ENCODE measurements around the gene ICA1.

The ICA1 gene

GRCh38 chr7:8200316-8200715 is 61.7 kb downstream of the ICA1 start:
- DNase-seq (ENCODE audit: low read depth): no peak

DNA sequence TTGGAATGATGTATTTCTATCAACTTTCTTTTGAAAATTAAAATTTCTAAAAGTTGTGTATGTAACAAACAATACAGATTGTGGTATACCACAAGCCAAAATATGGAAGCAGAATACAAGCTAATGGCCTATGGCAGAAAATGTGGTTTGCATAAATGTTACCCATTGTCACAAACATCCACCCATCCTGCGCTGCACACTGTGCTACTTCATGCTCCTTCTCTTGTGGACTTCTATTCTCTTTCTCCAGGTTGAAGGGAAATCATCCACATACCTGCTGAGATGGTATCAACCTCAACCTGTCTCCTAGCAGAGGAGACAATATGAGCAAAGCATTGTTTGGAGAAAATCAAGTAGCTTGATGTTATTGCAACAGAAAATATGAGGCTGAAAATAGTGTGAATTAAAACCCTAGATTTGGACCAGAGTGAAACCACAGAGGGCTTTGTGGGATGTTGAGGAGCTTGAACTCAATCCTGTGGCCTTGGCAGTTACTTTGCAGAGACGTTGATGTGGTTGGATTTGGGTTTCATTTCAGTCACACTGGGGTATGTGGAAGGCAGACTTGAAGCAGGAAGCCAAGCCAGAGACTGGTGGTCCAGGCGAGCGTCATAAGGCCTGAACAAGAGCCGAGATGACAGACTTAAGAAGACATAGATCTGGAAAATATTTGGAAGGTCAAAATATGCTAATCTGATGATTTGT is 63.8 kb downstream of the ICA1 start:
- DNase-seq (ENCODE audit: low read depth): no peak

- no peak for DNase-seq (ENCODE audit: low read depth)
Observed at GRCh38 chr7:8192897-8193296, 69.1 kb downstream of the ICA1 start.

DNA sequence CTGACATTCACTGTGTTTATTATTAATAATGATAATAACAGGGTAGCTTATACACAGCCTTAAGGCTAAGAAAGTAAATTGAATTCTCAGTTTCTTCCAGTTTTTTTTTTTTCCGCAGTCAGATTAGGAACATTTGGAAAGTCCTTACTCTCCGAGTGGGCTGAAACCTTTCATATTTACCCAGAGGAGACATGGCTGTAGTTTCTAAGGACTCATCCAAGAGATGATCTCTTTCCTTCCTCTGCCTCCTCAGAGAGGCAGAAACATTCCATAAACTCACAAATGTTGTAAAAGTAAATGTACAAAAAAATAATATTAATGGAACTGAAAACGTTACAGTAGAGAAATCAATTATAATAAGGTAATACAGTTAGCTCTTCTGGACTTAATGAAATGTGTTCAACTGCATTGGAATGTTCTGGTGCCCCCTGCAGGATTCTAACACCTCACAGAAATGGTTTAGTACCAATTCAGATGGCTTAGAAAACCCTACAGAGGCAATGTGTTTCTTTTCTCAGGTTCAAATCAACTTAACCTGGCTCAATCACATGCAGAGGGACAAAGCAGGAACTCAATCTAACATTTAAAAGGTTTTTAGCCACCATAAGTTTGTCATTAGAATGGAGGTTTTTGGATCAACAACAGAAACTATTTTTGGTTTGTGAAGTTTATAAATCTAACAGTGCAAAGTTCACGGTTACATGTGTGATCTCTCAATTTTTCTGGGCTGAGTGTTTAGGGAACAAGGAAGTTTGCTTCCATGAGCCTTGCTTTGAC is 71.7 kb downstream of the ICA1 start:
- peak; percentile 57 for DNase-seq (ENCODE audit: low read depth)

DNA sequence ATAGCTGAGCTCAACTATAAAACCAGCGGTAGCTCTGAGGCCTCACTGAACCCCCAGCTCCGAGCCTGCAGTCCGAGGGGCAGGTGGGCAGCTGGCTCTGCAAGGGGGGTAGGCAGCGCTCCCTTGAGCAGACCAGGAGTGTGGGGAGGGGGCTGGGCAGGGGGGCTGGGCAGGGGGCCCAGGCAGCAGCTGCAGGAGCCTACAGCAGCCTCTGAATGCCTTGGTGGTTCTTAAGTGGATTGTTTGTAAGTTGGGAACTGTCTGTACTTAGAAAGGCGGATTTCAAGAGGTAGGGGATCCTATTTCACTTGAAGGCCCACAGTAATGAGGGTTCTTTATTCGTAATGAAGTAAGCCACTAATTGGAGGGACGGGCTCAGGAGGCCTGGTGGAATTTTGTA is 72.3 kb downstream of the ICA1 start:
- no peak for DNase-seq (ENCODE audit: low read depth)

GRCh38 chr7:8185926-8186683 is 75.9 kb downstream of the ICA1 start:
- DNase-seq (ENCODE audit: low read depth): no peak

DNA sequence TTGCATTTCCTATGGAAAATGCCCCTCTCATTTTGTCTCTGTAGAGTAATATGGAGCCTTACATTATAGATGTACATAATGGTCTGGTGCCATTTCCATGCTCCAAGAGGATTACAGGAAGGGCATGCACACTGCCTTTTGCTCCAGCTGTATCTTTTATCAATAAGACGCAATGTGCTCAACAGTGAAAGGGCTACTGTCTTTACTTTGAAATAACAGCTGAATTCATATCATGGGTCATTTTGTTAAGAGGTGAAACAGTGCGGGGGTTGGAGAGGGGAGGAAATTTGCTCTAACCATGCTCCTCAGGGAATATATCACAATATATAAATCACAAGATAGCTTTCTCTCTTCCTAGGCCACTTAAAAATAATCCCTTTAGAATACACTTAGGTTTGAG is 77.7 kb downstream of the ICA1 start:
- no peak for DNase-seq (ENCODE audit: low read depth)

DNA sequence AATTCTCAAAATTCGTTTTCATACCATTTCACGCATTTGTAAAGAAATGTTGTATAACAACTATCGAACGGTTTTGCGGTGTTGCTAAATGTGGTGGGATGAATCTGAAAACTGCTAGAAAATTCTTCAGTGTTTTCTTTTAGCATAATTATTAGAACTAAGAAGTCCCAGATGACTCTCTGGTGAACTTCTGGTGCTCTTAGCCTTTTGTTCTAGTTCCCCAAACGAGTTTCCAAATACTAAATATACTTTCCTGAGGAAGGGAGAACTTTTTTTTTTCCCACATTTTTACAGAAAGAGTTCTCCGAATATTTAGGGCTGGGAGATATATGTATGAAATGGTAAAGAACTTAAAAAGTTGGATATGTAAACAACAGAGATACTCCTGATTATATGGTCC is 82.5 kb downstream of the ICA1 start:
- no peak for DNase-seq (ENCODE audit: low read depth)

DNA sequence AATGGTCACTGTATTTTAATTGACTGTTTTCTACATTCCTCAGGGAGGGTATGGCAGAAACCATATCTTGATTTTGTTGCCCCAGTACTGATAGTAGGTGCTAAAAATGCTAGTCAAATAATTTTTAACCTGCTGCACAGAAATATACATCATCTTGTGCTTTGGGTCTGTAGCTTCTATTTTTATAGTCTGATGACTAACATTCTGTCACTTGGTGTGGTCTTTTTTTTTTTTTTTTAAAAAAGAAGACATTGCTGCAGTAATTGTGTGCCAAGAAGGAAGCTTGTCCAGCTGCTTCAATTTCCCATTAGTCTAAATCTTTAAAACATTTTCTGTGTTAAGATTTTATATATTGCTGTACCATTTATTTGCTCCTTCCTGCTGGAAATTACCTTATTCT is 83.6 kb downstream of the ICA1 start:
- DNase-seq (ENCODE audit: low read depth): no peak

DNA sequence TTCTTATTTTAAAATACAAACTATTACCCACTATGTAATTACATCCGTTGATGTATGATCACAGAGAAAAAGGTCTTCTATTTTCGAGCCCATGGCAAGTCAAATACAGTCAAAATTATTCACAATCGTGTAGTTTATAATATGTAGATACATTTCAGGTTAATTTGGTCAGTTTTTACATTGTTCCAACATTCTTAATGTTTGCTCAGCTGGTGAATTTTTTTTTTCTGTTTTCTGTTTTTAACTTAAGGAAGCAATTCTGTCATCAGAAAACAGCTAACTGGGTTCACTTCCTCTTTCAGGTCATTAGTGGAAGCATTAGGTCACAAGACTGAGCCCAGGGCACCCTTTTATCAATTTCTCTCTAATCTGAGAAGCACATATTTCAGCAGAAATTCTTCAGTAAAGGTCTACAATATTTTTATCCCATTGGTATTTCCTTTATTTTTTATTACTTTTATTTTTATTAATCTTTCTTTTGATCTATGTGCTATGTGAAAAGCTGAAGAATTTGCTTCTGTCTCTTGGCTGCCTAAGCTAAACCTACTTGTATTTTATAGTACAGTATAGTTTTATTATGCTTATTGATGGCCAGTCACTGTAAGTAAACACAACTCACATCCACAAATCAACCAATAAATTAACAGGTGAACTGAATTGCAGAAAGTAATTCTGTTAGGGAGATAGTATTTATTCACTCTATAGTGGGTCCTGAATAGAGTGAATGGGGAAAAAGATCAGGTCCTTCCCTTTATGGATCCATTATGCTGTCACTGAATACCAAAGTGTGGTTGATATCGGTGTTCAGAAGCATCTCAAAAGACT is 84.6 kb downstream of the ICA1 start:
- no peak for DNase-seq (ENCODE audit: low read depth)

DNA sequence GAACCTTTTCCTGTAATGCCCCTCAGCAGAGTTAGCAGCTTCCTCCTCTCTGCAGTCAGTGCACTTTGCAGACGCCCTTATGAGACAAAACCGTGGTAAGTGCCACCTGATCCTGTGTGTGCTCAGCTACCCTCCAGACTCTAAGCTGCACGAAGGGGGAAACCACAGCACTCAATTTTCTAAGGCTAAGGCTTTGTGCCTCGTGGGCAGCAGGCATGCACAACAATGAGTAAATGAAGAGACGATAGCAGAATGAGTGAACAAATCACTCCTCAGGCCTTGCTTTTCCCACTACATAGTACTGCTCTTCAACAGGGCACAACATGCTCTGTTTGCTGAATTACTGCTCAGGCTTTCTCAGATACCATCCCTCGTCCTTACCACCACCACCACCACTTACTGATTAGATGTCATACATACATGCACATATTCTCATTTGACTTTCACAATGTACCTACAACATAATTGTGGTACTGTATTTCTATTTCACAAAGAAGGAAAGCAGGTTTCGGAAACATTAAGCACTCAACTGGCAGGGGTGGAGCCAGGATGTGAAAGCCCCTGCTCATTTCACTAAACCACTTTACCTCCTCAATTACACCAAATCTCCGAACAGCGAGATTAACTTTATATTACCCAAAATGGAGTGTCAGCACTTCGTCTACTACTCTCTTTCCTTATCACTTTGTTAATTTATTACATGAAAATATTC is 85.4 kb downstream of the ICA1 start:
- peak; percentile 37 for DNase-seq (ENCODE audit: low read depth)

DNA sequence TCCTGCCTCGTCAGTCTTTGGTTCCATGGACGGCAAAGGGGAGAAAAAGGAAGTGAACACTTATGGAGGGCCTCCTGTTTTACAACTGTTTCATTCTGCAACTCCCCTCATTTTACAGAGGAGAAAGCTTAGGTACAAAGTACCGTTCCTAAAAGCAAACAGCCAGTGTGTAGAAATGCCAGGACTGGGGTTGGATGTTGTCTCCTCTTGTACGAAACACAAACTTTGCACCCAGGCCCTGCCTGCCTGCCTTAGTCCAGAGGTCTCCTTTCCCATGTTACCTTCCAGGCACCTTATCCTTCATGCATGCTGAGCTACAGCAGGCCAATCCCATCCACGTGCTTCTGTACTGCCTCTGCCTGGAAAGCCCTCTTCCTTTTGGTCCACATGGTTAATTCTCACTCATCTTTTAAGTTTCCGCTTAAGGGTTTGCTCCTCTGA is 86.0 kb downstream of the ICA1 start:
- DNase-seq (ENCODE audit: low read depth): no peak

GRCh38 chr7:8172372-8173354 is 89.3 kb downstream of the ICA1 start:
- DNase-seq (ENCODE audit: low read depth): no peak

DNA sequence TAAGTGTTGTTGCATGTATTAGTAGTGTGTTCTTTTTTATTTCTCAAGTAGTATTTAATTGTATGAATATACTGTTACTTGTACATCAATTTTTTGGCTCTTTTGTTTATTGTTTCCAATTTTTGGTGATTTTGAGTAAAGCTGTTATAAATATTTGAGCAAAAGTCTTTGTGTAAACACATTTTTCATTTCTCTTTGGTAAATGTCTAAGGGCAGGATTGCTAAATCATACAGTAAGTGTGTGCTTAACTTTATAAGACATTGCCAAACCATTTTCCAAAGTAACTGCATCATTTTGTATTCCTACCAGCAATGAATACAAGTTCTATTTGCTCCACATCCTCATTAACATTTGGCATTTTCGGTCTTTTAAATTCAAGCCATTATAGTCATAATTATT is 92.8 kb downstream of the ICA1 start:
- no peak for DNase-seq (ENCODE audit: low read depth)

- no peak for DNase-seq (ENCODE audit: low read depth)
Observed at GRCh38 chr7:8168336-8168735, 93.6 kb downstream of the ICA1 start.

DNA sequence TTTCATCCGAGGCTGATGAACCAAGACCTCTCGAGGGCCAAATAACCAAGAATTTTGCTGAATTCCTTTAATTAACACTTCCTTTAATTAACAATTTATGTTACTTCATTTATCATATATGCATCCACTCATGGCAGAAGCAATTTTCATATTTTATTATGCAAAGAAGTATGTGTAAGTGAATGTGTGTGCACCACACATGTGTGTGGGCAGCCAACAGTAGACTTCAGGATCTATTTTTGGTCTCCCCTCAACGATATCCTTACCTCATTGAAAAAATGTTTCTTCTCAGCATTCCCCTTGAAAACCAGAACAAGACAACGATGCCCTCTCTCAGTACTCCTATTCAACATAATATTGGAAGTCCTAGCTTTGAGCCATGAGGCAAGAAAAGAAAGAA is 96.8 kb downstream of the ICA1 start:
- DNase-seq (ENCODE audit: low read depth): no peak

GRCh38 chr7:8162181-8162580 is 99.8 kb downstream of the ICA1 start:
- no peak for DNase-seq (ENCODE audit: low read depth)

DNA sequence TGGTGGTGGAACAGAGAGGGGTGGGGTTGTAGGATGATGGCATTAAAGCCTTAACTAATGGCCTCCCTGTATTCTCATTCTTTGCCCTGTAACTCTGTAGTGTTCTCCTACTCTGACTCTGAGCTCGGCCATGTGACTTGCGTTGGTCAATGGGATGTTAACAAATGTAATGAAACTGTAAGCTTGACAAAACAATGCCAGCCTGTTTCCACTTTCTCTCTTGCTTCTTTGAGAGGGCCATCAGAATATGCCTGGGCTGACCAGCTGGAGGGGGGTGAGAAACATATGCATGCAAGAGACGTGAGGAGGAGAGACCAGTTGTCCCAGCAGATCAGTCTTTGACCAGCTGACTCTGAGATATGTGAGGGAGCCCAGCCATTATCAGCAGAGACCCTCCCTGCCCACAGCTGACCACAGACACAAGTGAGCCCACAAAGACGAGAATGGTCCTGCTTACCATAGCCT is 100.6 kb downstream of the ICA1 start:
- DNase-seq (ENCODE audit: low read depth): no peak

- no peak for DNase-seq (ENCODE audit: low read depth)
Observed at GRCh38 chr7:8160779-8161345, 101.1 kb downstream of the ICA1 start.

GRCh38 chr7:8160250-8160649 is 101.7 kb downstream of the ICA1 start:
- no peak for DNase-seq (ENCODE audit: low read depth)
